ENCODE measurements around the gene HYAL1.

HYAL1 gene

DNA sequence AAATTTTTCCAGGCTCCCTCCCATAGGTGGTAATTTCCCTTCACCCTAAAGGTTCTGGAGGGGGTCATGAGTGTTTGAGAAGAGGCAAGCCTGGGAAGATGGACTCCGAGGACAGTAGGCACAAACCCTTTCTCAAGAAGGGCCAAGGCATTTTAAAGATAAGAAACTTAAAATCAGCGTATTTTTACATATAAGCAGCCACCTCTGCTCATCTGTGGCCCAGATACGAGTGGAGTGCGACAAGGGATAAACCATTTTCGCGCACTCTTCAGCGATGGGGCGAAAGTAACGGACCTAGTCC is 36.7 kb upstream of the HYAL1 start:
- DNase-seq (ENCODE audit: low read depth) = no peak
- H3K4me3 ChIP-seq (ENCODE audit: low read depth, low read length) = peak overlapping the region; percentile 96
- TF ChIP-seq, protein P1, sequence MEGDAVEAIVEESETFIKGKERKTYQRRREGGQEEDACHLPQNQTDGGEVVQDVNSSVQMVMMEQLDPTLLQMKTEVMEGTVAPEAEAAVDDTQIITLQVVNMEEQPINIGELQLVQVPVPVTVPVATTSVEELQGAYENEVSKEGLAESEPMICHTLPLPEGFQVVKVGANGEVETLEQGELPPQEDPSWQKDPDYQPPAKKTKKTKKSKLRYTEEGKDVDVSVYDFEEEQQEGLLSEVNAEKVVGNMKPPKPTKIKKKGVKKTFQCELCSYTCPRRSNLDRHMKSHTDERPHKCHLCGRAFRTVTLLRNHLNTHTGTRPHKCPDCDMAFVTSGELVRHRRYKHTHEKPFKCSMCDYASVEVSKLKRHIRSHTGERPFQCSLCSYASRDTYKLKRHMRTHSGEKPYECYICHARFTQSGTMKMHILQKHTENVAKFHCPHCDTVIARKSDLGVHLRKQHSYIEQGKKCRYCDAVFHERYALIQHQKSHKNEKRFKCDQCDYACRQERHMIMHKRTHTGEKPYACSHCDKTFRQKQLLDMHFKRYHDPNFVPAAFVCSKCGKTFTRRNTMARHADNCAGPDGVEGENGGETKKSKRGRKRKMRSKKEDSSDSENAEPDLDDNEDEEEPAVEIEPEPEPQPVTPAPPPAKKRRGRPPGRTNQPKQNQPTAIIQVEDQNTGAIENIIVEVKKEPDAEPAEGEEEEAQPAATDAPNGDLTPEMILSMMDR (IDR thresholded peaks at IDR 0.05; ENCODE audit: insufficient read depth, low read depth, low read length, missing control alignments) = no peak

DNA sequence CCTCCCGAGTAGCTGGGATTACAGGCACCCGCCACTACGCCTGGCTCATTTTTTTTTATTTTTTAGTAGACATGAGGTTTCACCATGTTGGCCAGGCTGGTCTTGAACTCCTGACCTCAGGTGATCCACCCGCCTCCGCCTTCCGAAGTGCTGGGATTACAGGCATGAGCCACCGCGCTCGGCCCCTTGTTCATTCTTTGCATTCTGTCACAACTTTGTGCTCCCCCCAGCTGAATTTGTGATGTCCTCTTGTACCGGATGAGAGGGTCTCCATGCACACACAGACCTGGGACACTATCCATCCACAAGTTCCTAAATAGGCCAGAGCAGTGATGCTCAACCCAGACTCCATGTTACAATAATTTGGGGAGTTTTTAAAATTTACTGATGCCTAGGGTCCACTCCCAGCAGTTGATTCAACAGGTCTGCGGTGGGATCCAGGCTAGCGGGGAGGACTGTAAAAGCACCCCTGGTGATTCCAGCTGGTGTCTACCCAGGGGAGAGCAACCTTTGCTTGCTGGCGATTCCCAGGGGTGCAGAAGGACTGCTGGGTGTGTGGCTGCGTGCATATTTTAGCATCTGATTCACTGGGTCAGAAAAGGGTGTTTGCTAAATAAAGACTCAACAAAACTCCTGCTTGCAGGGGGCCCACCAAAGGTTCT is 36.2 kb upstream of the HYAL1 start:
- TF ChIP-seq, protein P1 (IDR thresholded peaks at IDR 0.05; ENCODE audit: insufficient read depth, low read depth, low read length, missing control alignments) = no peak
- H3K4me3 ChIP-seq (ENCODE audit: low read depth, low read length) = peak overlapping the region; percentile 96
- DNase-seq (ENCODE audit: low read depth) = no peak

- no peak for DNase-seq (ENCODE audit: low read depth)
- TF ChIP-seq, protein P1 (IDR thresholded peaks at IDR 0.05; ENCODE audit: insufficient read depth, low read depth, low read length, missing control alignments) = no peak
- peak overlapping the region; percentile 96 for H3K4me3 ChIP-seq (ENCODE audit: low read depth, low read length)
These were observed 35.6 kb upstream of the HYAL1 start for GRCh38 chr3:50338965-50339364.

DNA sequence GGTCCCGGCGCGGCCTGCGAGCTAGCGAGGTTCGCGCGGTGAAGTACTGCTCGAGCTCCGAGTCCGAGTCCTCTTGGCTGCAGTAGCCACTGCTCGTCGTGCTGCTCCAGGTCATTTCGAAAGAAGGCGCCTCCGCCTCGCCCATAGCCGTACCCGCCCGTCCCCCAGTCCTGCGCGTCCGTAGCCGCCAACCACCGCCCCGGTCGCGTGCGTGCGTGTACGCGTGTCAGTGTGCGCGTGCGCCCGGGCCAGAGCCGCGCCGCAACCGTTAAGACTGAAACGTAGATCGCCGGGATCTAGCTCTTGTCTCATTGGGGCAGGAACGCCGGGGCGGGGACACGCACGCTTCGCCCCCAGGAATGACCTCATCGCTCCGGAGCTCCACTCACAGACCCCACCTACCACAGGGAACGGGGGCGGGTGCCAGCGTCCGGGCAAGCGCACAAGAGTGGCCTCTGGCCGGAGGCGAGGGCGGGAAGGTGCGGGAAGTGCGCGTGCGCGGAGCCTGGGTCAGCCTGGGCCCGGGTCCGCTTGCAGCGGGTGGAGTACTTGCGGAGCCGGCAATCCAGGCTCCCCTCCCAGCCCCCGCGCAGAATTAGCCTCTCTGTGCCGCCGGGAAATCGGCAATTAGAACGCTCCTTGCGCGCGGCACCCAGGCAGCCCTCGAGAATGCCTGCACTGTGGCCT is 33.9 kb upstream of the HYAL1 start:
- H3K4me3 ChIP-seq (ENCODE audit: low read depth, low read length) = peak overlapping the region; percentile 96
- peak; percentile 100 for DNase-seq (ENCODE audit: low read depth)
- TF ChIP-seq, protein P1 (IDR thresholded peaks at IDR 0.05; ENCODE audit: insufficient read depth, low read depth, low read length, missing control alignments) = no peak

DNA sequence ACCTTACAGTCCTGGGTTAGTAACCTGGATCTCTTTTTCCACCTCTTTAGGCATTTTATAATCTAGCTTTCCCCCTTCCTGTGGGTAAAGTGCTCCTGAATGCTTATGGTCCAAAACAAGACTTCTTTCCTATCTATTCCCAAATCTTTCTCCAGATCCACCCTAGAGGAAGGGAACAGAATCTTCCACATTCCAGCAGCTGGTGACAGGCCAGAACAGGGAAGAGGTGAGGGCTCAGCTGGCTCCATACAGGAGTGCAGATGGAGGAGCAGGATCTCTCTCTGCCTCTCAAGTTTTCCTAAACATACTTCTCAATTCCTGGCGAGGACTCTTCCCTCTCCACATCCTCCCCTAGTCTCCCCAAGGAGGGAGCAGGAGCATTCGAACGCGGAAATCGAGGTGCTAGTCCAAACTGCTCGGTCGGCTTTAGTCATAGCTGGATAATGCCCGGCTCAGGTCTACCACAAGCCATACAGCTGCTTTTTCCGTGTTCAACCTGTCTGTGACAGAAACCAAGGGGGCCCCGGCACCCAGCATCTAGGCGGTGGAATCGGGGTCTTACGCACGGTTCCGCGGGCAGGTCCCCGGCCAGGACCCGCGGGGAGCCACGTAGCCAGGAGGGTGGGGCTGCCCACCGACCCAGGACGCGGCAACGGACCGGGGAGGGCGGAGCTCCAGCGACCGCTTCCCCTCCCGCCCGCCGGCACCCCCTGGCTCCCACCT is 33.2 kb upstream of the HYAL1 start:
- TF ChIP-seq, protein P1 (IDR thresholded peaks at IDR 0.05; ENCODE audit: insufficient read depth, low read depth, low read length, missing control alignments) = no peak
- peak overlapping the region; percentile 96 for H3K4me3 ChIP-seq (ENCODE audit: low read depth, low read length)
- DNase-seq (ENCODE audit: low read depth) = no peak

DNA sequence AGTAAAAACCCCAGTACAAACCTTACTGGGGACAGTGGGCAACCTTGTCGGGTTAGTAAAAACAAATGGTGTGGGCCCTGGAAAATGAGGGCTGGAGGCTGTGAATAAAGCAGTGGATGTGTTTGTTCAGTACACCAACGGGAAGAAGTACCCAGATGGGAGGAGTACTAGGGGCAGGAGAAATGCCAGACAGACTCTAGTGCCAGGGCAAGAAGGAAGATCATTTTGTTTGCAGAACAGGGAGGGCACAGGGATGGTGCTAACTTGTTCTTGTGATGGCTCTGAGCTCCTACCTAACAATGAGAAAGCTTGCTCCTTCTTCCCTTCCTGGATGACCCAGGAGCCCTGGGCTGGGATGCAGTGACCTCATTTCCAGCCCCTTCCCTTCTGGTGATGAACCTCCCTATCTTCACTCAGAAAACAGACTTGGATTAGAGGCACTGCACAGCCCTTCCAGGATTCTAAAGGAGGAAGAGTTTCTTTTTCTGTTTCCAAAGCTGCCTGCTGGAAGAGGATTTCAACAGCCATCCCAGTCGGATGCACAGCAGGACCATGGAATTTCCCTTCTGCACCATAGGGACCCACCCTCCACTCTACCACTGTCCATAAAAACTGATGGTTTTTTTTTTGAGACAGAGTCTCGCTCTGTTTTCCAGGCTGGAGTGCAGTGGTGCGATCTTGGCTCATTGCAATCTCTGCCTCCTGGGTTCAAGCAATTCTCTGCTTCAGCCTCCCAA is 31.1 kb upstream of the HYAL1 start:
- TF ChIP-seq, protein P1 (IDR thresholded peaks at IDR 0.05; ENCODE audit: insufficient read depth, low read depth, low read length, missing control alignments) = no peak
- H3K4me3 ChIP-seq (ENCODE audit: low read depth, low read length) = no peak overlapping the region
- no peak for DNase-seq (ENCODE audit: low read depth)
